ENCODE results near the gene ABCA2.
"Not testable (repeated sequence)": the region's sequence is repeated elsewhere in the genome, so short reads cannot be mapped to it uniquely, and the experiment has no call there.

ABCA2 gene

GRCh38 chr9:137063311-137064026 lies 35.4 kb upstream of the ABCA2 start:
- no peak for DNase-seq (ENCODE audit: low spot score)
- no peak for FAIRE-seq

DNA sequence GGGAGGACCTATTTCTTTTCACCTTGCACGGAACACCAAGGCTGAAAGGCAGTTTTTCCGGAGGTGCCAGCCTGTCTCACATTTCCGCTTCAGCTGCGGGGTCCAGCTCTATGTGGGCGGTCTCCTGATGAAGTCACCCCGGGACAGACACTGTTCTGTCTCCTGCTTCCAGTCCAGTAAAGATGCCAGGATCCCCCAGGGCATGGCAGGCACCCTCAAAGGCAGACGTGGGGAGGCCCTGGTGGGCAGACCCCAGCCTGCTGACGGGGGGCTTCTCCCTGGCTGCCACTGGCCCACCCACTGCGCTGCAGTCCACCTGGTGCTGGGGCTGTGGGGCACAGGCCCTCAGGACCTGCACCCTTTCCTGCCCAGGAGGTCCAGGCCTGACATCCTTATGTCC lies 34.8 kb upstream of the ABCA2 start:
- FAIRE-seq, result not testable (repeated sequence)

GRCh38 chr9:137062384-137062783 lies 34.3 kb upstream of the ABCA2 start:
- no peak for FAIRE-seq
- no peak for DNase-seq (ENCODE audit: low spot score)

More for the DNA sequence above, 34.8 kb upstream of the ABCA2 start:
- not testable (repeated sequence) for DNase-seq (ENCODE audit: low spot score)

- DNase-seq (ENCODE audit: low spot score), result no peak
- FAIRE-seq, result no peak
Measured at GRCh38 chr9:137058521-137059234, 30.6 kb upstream of the ABCA2 start.

DNA sequence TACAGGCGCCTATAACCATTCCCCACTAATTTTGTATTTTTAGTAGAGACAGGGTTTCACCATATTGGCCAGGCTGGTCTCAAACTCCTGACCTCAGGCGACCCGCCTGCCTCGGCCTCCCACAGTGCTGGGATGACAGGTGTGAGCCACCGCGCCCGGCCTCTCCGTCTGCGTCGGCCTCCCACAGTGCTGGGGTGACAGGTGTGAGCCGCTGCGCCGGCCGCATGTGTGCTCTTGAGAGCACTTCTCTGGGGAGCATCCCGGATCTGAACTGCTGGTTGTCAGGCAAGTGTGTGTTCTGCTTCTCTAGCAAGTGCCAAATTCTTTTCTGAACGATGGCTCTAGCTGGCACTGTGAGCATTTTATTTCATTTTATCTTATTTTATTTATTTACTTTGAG lies 29.5 kb upstream of the ABCA2 start:
- no peak for FAIRE-seq
- DNase-seq (ENCODE audit: low spot score), result no peak

DNA sequence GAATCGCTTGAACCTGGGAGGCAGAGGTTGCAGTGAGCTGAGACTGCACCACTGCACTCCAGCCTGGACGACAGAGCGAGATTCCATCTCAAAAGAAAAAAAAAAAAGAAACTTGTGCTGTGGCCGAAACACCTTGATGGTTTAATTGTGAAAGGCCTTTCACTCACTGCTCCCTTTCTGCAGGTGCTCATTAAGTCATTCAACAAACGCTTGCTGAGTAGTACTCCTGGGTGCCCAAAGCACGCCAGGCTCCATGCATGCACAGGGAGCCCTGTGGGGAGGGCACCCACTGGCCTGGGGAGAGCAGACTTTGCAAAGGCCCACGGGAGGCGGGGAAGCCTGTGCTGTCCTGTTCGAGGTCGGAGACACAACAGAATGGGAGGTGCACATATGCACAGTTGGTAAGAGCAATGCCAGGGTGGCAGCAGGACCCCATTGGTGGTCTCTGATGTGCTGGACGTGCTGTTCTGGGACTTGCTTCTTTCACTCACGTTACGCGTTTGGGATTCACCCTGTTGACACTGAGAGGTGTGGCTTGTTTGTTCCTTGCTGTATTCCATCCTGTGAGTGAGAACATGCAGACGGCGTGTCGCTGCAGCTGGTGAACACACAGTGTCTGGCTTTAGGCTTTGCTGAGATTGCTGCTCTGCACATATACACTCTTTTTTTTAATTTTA lies 28.8 kb upstream of the ABCA2 start:
- no peak for FAIRE-seq
- no peak for DNase-seq (ENCODE audit: low spot score)

GRCh38 chr9:137055385-137056364 lies 27.6 kb upstream of the ABCA2 start:
- FAIRE-seq (no peak), DNase-seq (ENCODE audit: low spot score) (no peak)

GRCh38 chr9:137054932-137055384 lies 26.9 kb upstream of the ABCA2 start:
- no peak for DNase-seq (ENCODE audit: low spot score)
- no peak for FAIRE-seq

- FAIRE-seq (no peak), DNase-seq (ENCODE audit: low spot score) (no peak)
Measured at GRCh38 chr9:137053944-137054931, 26.2 kb upstream of the ABCA2 start, which contains the start of gene ENTPD2. Gene ENTPD2, minus strand, starts transcription at chr9:137054061. Its CDS starts 64 bp downstream, at chr9:137053997.

DNA sequence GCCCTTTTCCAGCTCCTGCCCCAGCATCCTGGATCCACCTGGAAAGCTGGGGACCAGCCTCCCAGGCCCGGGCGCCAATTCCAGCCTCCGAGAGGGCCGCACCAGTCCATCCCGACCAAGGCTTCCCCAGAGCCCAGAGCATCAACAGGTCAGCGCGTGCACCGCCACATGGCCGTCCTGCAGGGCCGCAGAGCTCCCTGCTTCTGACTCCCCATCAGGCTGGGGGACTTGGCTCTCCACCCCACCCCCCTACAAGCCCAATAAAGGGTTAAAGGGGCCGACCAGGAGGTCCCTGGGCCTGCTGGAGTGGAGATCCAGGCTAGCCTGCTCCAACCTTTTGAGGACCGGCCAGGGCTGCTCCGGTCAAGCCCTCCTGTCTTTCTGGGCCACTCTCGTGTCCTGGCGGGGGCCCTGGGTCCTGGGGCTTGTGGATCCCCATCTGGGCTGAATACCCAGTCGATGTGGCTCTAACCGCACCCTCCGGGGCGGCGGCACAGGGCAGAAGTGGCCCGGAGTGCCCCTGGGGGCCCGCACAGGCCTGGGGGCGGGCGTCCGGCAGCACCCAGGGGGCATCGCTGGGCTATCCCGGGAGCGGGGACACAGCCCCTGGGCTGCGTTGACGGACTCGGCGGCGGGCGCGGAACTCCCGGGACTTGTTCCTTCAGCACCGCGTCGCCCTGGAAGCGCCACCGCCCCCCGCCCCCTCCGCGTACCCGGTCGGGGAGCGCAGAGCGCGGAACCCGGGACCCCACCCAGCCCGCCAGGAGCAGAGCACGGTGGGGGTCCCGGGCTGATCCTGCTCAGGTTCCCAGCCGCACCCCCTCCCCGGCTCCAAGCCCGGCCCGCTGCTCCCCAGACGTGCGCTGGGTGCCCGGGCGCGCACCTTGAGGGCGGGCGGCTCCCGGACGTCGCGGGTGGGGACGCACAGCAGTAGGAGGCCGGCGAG lies 25.2 kb upstream of the ABCA2 start:
- DNase-seq (ENCODE audit: low spot score) (no peak), FAIRE-seq (no peak)

GRCh38 chr9:137052293-137052692 lies 24.3 kb upstream of the ABCA2 start:
- DNase-seq (ENCODE audit: low spot score) (no peak), FAIRE-seq (no peak)

GRCh38 chr9:137051145-137051724 lies 23.2 kb upstream of the ABCA2 start:
- FAIRE-seq (no peak), DNase-seq (ENCODE audit: low spot score) (no peak)

DNA sequence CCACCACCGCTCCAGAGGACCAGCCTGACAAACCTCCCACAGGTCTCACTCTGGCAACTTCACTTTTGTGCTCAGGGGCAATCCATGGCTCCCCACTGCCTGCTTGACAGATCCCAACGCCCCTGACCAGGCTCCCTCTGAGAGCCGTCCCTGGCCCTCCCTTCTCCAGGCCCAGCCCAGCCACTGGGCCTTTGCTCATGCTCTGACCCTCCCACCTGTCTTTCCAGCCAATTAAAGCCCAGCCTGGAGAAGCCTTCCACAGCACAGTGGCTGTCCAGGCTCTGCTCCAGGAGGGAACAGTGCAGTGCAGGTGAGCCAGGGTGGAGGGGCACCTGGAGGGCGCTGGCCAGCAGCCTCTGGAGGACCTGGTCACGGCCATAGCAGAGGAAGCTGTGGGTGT lies 22.5 kb upstream of the ABCA2 start:
- DNase-seq (ENCODE audit: low spot score) (no peak), FAIRE-seq (no peak)

GRCh38 chr9:137049544-137050449 lies 21.8 kb upstream of the ABCA2 start:
- DNase-seq (ENCODE audit: low spot score) (no peak), FAIRE-seq (no peak)

- no peak for FAIRE-seq
- no peak for DNase-seq (ENCODE audit: low spot score)
Measured at GRCh38 chr9:137048655-137049543, 20.9 kb upstream of the ABCA2 start.

GRCh38 chr9:137046088-137046787 lies 18.2 kb upstream of the ABCA2 start, which contains the start of gene NPDC1:
Gene NPDC1, minus strand, starts transcription at chr9:137046177. Its CDS starts 188 bp downstream, at chr9:137045989.
- FAIRE-seq (no peak), DNase-seq (ENCODE audit: low spot score) (peak; percentile 62)

All from RCC 7860 (cell line).